Naive thymus-derived CD4-positive, alpha-beta T cell (primary cell): ENCODE results near the gene FRS3. TPM values are rescaled to one million over a fixed set of nuclear protein-coding genes. Genes with fewer than 3 reads are reported as not detected.
A peak's percentile ranks its signal among the peaks of the same experiment; 100 is the strongest.

Experiments
- ATAC-seq: fragments of 150-1000 bp; cut with Tn5 transposase; 2 replicates; pipeline ENCODE4 v1.10.0; 2021; ENCODE audit warnings: mild to moderate bottlenecking, moderate library complexity
- CTCF ChIA-PET: fragments of 350-600 bp; sonication (Branson Sonifier 250); formaldehyde crosslinking; loops from one replicate; lab custom pipeline; 2021; ENCODE audit warnings: antibody characterized with exemption; lab: Charles Lee
- POLR2A ChIA-PET: fragments of 350-600 bp; sonication (Branson Sonifier 250); formaldehyde crosslinking; loops from one replicate; lab custom pipeline; 2021; ENCODE audit warnings: antibody characterized with exemption, inconsistent platforms; lab: Charles Lee
- DNase-seq, 9 donors: peaks; one replicate each; pipeline versions ENCODE4 v3.0.0 to v3.0.0-alpha.2; 2020 to 2022; ENCODE audit warnings: mixed read lengths in 1 of 9
- H3K27ac ChIP-seq: one replicate; pipeline ENCODE4 v1.7.0; 2013; ENCODE audit warnings: mild to moderate bottlenecking, low read depth, low read length, moderate library complexity
- H3K27me3 ChIP-seq, 2 donors: one replicate each; pipeline ENCODE4 v1.7.0; 2013; ENCODE audit warnings: low read length in 2 of 2, mild to moderate bottlenecking in 2 of 2, moderate library complexity in 2 of 2; ENCODE audit not compliant: control insufficient read depth in 2 of 2, insufficient read depth in 2 of 2
- H3K36me3 ChIP-seq, 3 experiments: 1 replicate in 2 of 3; 2 replicates in 1 of 3; pipeline ENCODE4 v1.7.0; 2013; ENCODE audit warnings: low read length in 3 of 3, mild to moderate bottlenecking in 3 of 3, moderate library complexity in 1 of 3; ENCODE audit not compliant: insufficient read depth in 3 of 3, control insufficient read depth in 2 of 3
- H3K4me1 ChIP-seq, 2 donors: one replicate each; pipeline ENCODE4 v1.7.0; 2013; ENCODE audit warnings: low read length in 2 of 2, mild to moderate bottlenecking in 2 of 2, moderate library complexity in 1 of 2; ENCODE audit not compliant: control insufficient read depth in 2 of 2, insufficient read depth in 2 of 2
- H3K4me3 ChIP-seq: 2 replicates; pipeline ENCODE4 v1.7.0; 2013; ENCODE audit warnings: mild to moderate bottlenecking, low read length
- H3K9me3 ChIP-seq, 3 experiments: 1 replicate in 2 of 3; 2 replicates in 1 of 3; pipeline ENCODE4 v1.7.0; 2013; ENCODE audit warnings: low read length in 3 of 3; ENCODE audit not compliant: control insufficient read depth in 2 of 3
- H3K27ac Mint-ChIP-seq, 9 donors: one replicate each; pipeline ENCODE4 v1.8.0; 2020 to 2022; ENCODE audit warnings: mixed read lengths in 9 of 9, mild to moderate bottlenecking in 8 of 9, moderate library complexity in 5 of 9, inconsistent platforms in 2 of 9
- H3K27me3 Mint-ChIP-seq, 5 donors: one replicate each; pipeline ENCODE4 v1.8.0; 2021 to 2022; ENCODE audit warnings: mixed read lengths in 5 of 5, mild to moderate bottlenecking in 1 of 5
- H3K36me3 Mint-ChIP-seq, 5 donors: one replicate each; pipeline ENCODE4 v1.8.0; 2020 to 2022; ENCODE audit warnings: mixed read lengths in 5 of 5, mild to moderate bottlenecking in 3 of 5, inconsistent platforms in 1 of 5
- H3K4me1 Mint-ChIP-seq, 7 donors: one replicate each; pipeline ENCODE4 v1.8.0; 2020 to 2022; ENCODE audit warnings: mixed read lengths in 7 of 7, mild to moderate bottlenecking in 3 of 7, inconsistent platforms in 1 of 7
- H3K4me3 Mint-ChIP-seq, 10 donors: one replicate each; pipeline ENCODE4 v1.8.0; 2020 to 2022; ENCODE audit warnings: mild to moderate bottlenecking in 10 of 10, mixed read lengths in 10 of 10, moderate library complexity in 6 of 10, inconsistent platforms in 2 of 10
- H3K9me3 Mint-ChIP-seq, 11 donors: one replicate each; pipeline ENCODE4 v1.8.0; 2020 to 2022; ENCODE audit warnings: mixed read lengths in 11 of 11, mild to moderate bottlenecking in 4 of 11, inconsistent platforms in 1 of 11, moderate library complexity in 1 of 11
- intact Hi-C, 2 donors: fragments of 100-400 bp; cut with micrococcal nuclease; formaldehyde crosslinking; loops; one replicate each; pipeline ENCODE4 v1.15.1; 2023
- polyA plus RNA-seq, 2 donors: library from polyadenylated mRNA; unstranded; fragments of 300-500 nt; fragmentation: Illumina TruSeq; gene quantifications; one replicate each; pipeline ENCODE4 v1.2.3, GENCODE V29; 2021
- total RNA-seq, 6 experiments: library from RNA in 5 of 6; stranded (reverse) in 5 of 6; gene quantifications; 1 replicate in 5 of 6; 2 replicates in 1 of 6; pipeline ENCODE4 v1.2.3 and lab custom pipeline; 2021 to 2026

FRS3 gene
- total and polyA plus RNA-seq, 7 experiments from 2014 or later = 1.9 to 10.6 (median 5.5) TPM

DNA sequence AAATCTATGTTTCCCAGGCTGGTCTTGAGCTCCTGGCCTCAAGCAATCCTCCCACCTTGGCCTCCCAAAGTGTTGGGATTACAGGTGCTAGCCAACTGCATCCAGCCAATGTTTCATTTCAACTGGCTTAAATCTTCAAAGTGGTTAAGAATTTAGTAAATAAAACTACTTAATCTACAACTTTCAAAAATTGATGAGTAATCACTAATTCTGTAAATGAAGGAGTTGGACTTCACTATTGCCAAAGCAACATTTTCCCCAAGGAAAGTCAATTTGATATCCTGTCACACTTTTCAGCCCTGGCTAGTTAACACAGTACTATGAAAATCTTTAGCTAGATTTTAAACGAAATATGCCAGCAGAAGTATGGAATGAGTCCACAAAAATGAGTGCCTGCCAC is 11.6 kb upstream of the FRS3 start:
- Mint-ChIP-seq H3K36me3 (peaks cover 7 to 27% (median 14%) of the 10 kb centered on the region in 5 donors), H3K27ac (no peak overlapping the region), H3K4me3 (no peak overlapping the region), H3K9me3 (no peaks in the 10 kb centered on the region), H3K27me3 (no peaks in the 10 kb centered on the region), H3K4me1 (peaks cover 3 to 23% (median 16%) of the 10 kb centered on the region in 7 donors)
- Histone ChIP-seq H3K27ac (no peak overlapping the region), H3K4me1 (peaks cover 0 to 4% of the 10 kb centered on the region in 2 donors), H3K9me3 (no peaks in the 10 kb centered on the region), H3K4me3 (no peak overlapping the region), H3K36me3 (peaks cover 4 to 50% (median 5%) of the 10 kb centered on the region in 3 experiments), H3K27me3 (no peaks in the 10 kb centered on the region)
- CTCF ChIA-PET = interaction anchor here (0.6 kb wide), 1 partner anchor 225 kb away, joined by 3 read pairs; no protein-coding TSS in a partner anchor
- no peak for DNase-seq
- no peak for ATAC-seq
- intact Hi-C loops = no loop called here
- POLR2A ChIA-PET = no interaction called here

DNA sequence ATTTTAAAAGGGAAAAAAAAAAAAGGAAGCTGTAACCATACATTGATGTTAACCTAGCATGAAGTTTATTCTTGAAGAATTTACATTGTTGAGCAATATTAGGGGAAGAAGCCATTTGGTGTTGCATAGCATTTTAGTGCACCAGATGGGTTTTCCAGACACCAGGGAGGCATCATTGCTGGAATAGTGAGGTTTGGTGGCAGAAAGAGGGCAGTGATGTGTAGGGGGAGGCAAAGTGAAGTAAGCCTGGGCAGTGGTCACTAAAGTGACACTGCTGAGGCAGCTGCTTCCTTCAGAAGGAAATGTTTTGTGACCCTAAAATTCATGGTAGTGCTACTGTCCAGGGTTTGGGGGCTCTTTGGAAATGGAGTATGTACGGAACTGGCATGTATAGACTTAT is 10.3 kb upstream of the FRS3 start:
- H3K4me3 Mint-ChIP-seq = peak overlapping the region in 4 of 10 donors; percentile 13 to 26 (median 21)
- peaks cover 8 to 29% (median 17%) of the 10 kb centered on the region in 7 donors for H3K4me1 Mint-ChIP-seq
- Histone ChIP-seq H3K36me3 (peaks cover 4 to 45% (median 5%) of the 10 kb centered on the region in 3 experiments), H3K27ac (no peak overlapping the region), H3K9me3 (no peaks in the 10 kb centered on the region), H3K27me3 (no peaks in the 10 kb centered on the region), H3K4me3 (no peak overlapping the region), H3K4me1 (peaks cover 6 to 9% of the 10 kb centered on the region in 2 donors)
- peak overlapping the region in 1 of 9 donors; percentile 16 for H3K27ac Mint-ChIP-seq
- ATAC-seq (no peak), DNase-seq (peak in 1 of 9 donors; percentile 8)
- H3K9me3 Mint-ChIP-seq = no peaks in the 10 kb centered on the region
- no peaks in the 10 kb centered on the region for H3K27me3 Mint-ChIP-seq
- intact Hi-C loops = no loop called here
- ChIA-PET CTCF (interaction anchor here (0.9 kb wide), 1 partner anchor 9 kb away, joined by 4 read pairs; the partner anchor contains the start of gene PRICKLE4), POLR2A (interaction anchor here (0.8 kb wide), 1 partner anchor 146 kb away, joined by 3 read pairs; no protein-coding TSS in a partner anchor)
- H3K36me3 Mint-ChIP-seq = peaks cover 7 to 27% (median 14%) of the 10 kb centered on the region in 5 donors

DNA sequence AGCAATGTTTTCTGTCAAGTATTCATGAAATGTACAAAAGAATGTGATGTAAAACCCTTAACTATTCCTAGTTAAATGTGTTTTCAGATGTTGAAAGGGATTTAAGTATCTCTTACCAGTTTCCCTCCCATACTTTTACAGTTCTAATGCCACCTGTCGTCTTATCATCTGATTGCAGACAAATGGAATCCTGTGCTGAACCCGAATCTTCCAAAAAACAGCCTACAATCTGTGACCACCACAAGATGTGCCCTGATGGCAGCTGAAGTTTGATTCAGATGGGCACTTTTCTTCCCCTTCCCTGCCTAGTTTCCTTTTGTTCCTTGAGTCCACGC is 9.7 kb upstream of the FRS3 start:
- H3K4me3 ChIP-seq = no peak overlapping the region
- no peak for DNase-seq
- no peak overlapping the region for H3K27ac ChIP-seq
- H3K4me3 Mint-ChIP-seq = peak overlapping the region; percentile 63 to 96 (median 80)
- no peaks in the 10 kb centered on the region for H3K9me3 Mint-ChIP-seq
- no peaks in the 10 kb centered on the region for H3K27me3 ChIP-seq
- POLR2A ChIA-PET = interaction anchor here (0.8 kb wide), 1 partner anchor 147 kb away, joined by 3 read pairs; no protein-coding TSS in a partner anchor
- no peak for ATAC-seq
- CTCF ChIA-PET = interaction anchor here (0.9 to 2.2 kb wide), 3 partner anchors 8 to 135 kb away, joined by 3 to 9 read pairs (median 4); partner anchors contain the start of genes BYSL, MED20 and PRICKLE4
- peaks cover 8 to 29% (median 17%) of the 10 kb centered on the region in 7 donors for H3K4me1 Mint-ChIP-seq
- peak overlapping the region in 7 of 9 donors; percentile 47 to 87 (median 70) for H3K27ac Mint-ChIP-seq
- intact Hi-C loops = loop anchor here (5.0 to 10.0 kb wide), 3 partner anchors 148 to 1383 kb away; partner anchors contain the start of gene SRF (in 1 of the 2)
- H3K4me1 ChIP-seq = peaks cover 6 to 9% of the 10 kb centered on the region in 2 donors
- H3K36me3 Mint-ChIP-seq = peaks cover 7 to 23% (median 14%) of the 10 kb centered on the region in 5 donors
- no peaks in the 10 kb centered on the region for H3K9me3 ChIP-seq
- peaks cover 4 to 45% (median 5%) of the 10 kb centered on the region in 3 experiments for H3K36me3 ChIP-seq
- peaks cover 0 to under 1% (median 0%) of the 10 kb centered on the region in 5 donors for H3K27me3 Mint-ChIP-seq

DNA sequence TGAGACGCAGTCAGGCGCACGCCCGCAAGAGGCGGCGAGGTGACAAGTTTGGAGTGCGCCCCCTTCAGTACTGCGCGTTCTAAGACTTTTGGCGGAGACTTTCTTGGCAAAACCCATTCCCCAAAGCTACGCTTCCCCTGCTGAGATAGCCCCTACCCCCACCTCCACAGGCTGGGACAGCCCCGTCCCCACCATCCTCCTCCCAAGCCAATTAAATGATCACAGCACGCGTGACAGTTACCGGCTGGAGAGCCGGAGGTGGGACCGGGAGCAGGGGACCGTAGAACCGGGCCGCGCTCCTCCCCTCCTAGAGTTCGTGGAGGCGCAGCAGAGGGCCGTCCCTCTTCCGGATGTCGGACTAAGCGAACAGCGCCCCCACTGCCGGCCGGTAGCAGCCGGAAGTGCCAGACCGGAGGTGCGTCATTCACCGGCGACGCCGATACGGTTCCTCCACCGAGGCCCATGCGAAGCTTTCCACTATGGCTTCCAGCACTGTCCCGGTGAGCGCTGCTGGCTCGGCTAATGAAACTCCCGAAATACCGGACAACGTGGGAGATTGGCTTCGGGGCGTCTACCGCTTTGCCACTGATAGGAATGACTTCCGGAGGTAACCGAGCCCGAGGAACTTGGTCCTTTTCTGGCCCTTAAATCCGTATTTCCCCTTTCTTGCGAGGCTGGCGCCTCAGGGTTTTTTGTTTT is 7.7 kb upstream of the FRS3 start, which contains the start of gene TOMM6:
Gene TOMM6, plus strand, starts transcription at position 476 of the 699 bp plus-strand sequence. Its CDS starts 4 bp downstream, at position 480.
- Histone ChIP-seq H3K27me3 (no peaks in the 10 kb centered on the region), H3K27ac (peak within 1 kb of the TSS; percentile 89), H3K36me3 (peaks cover 2 to 38% (median 4%) of the 10 kb centered on the region in 3 experiments), H3K4me1 (peaks cover 6 to 9% of the 10 kb centered on the region in 2 donors), H3K4me3 (peak within 1 kb of the TSS; percentile 97), H3K9me3 (no peaks in the 10 kb centered on the region)
- H3K36me3 Mint-ChIP-seq = peaks cover 4 to 20% (median 14%) of the 10 kb centered on the region in 5 donors
- intact Hi-C loops = loop anchor here (1.0 to 10.0 kb wide), 25 partner anchors 8 to 1841 kb away; partner anchors contain the start of genes BYSL (in 2 of the 2), FRS3 (in 2 of the 2), MED20 (in 2 of the 2) and MRPS10 (in 2 of the 2)
- H3K9me3 Mint-ChIP-seq = no peaks in the 10 kb centered on the region
- POLR2A ChIA-PET = interaction anchor here (0.6 to 5.1 kb wide), 25 partner anchors 9 to 1092 kb away, joined by 3 to 79 read pairs (median 4); partner anchors contain the start of genes BYSL, MED20, NFYA and OARD1
- peak within 1 kb of the TSS; percentile 91 to 99 (median 97) for H3K4me3 Mint-ChIP-seq
- DNase-seq (peak; percentile 87 to 96 (median 94)), ATAC-seq (peak; percentile 88)
- peaks cover 8 to 29% (median 17%) of the 10 kb centered on the region in 7 donors for H3K4me1 Mint-ChIP-seq
- peaks cover 0 to 14% (median 0%) of the 10 kb centered on the region in 5 donors for H3K27me3 Mint-ChIP-seq
- H3K27ac Mint-ChIP-seq = peak within 1 kb of the TSS; percentile 95 to 99 (median 98)
- CTCF ChIA-PET = interaction anchor here (0.6 to 5.3 kb wide), 24 partner anchors 10 to 867 kb away, joined by 3 to 49 read pairs (median 4); partner anchors contain the start of genes BYSL, MED20, TFEB and UBR2

DNA sequence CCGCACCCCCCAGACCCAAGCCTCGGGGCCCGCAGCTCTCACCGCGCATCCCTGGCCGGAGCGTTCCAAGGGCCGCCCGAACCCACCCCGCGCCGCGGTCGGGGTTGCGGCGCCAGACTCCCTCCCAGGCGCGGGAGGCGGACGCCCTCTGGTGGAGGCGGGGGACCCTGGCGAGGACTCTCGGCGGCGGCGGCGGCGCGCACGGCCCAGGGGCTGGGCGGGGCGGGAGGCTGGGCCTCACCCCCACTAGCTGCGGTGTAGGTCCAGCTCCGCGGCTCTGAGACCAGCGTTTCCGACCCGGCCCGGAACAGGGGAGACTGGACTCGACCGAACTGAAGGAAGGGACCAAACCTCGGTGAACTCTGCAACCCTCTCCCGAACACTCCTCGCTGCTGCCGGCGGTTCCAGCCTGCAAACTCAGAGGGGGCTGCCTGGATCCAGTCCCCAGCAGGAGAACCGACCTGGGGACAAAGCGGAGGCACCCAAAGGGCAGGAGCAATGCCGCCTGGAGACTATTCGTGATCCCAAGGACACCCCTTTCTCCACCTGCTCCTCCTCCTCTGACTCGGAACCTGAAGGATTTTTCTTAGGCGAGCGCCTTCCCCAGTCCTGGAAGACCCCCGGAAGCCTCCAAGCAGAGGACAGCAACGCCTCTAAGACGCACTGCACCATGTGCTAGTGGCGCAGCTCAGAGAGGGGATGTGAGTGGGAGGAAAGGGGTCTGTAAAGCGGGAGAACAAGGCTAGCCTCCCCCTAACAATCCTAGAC is 6.9 kb upstream of the FRS3 start:
- ATAC-seq (peak; percentile 83), DNase-seq (peak; percentile 73 to 95 (median 86))
- Histone ChIP-seq H3K4me3 (peak overlapping the region; percentile 97), H3K36me3 (peaks cover 0 to 31% (median 4%) of the 10 kb centered on the region in 3 experiments), H3K27ac (peak overlapping the region; percentile 89), H3K4me1 (peaks cover 6 to 9% of the 10 kb centered on the region in 2 donors), H3K9me3 (no peaks in the 10 kb centered on the region), H3K27me3 (no peaks in the 10 kb centered on the region)
- Mint-ChIP-seq H3K9me3 (no peaks in the 10 kb centered on the region), H3K27me3 (peaks cover 0 to 18% (median 0%) of the 10 kb centered on the region in 5 donors), H3K4me1 (peaks cover 8 to 29% (median 19%) of the 10 kb centered on the region in 7 donors), H3K36me3 (peaks cover 4 to 14% (median 12%) of the 10 kb centered on the region in 5 donors), H3K27ac (peak overlapping the region; percentile 95 to 99 (median 98)), H3K4me3 (peak overlapping the region; percentile 91 to 99 (median 97))
- intact Hi-C loops = loop anchor here (1.0 to 10.0 kb wide), 26 partner anchors 7 to 1842 kb away; partner anchors contain the start of genes BYSL (in 2 of the 2), FRS3 (in 2 of the 2), MED20 (in 2 of the 2) and MRPS10 (in 2 of the 2)
- ChIA-PET POLR2A (interaction anchor here (0.9 to 5.1 kb wide), 18 partner anchors 8 to 1093 kb away, joined by 3 to 79 read pairs (median 6); partner anchors contain the start of genes BYSL, MED20, NFYA and OARD1), CTCF (interaction anchor here (0.6 to 5.3 kb wide), 19 partner anchors 9 to 761 kb away, joined by 3 to 49 read pairs (median 4); partner anchors contain the start of genes BYSL, MED20 and TFEB)
